ENCODE data around the gene FZR1. TPM values are rescaled to one million over a fixed set of nuclear protein-coding genes. Genes with fewer than 3 reads are reported as not detected.

FZR1 gene
- total RNA-seq, 4 donors from 2014 or later = 29.1 to 107 (median 35.3) TPM

DNA sequence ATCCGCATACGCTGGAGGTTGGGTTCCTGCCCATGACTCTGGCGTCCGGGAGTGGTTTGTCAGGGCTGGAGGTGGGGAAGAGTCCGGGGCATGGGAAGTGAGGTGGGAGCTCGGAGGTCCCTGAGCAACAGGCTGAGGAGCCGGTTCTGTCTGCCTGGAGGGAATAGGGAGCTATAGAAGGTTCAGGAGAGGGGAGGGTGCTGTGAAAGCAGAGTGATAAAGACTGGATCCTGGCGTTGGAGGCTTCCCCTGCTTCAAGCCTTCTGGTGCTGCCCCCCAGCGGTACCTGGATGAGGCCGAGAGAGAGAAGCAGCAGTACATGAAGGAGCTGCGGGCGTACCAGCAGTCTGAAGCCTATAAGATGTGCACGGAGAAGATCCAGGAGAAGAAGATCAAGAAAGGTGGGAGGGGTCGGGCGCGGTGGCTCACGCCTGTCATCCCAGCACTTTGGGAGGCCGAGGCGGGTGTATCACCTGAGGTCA, 69.2 kb downstream of the FZR1 start:
- DNase-seq = no peak
- Histone ChIP-seq H3K9me3 (no peaks in the 10 kb centered on the region), H3K36me3 (no peaks in the 10 kb centered on the region), H3K4me3 (no peak overlapping the region), H3K27me3 (no peaks in the 10 kb centered on the region), H3K27ac (no peak overlapping the region), H3K4me1 (peaks cover 14 to 64% (median 53%) of the 10 kb centered on the region in 4 donors)
- intact Hi-C loops (cut with DNase I; ENCODE audit: low total_unique reads) = no loop called here
- 86 to 92% methylated on average over 13 to 19 of the region's 19 CpGs for WGBS, 2 donors (ENCODE audit: low coverage in 1 of 2)
- in situ Hi-C loops (cut with MboI; ENCODE audit: low pct_ligation_motif_present in 1 of 4, low pct_unique_long_range_greater_than_20kb in 1 of 4, low sequenced_read_pairs in 3 of 4) = no loop called here
- no peak for TF ChIP-seq POLR2A (IDR thresholded peaks at IDR 0.05)
- no peak for TF ChIP-seq POLR2AphosphoS5 (IDR thresholded peaks at IDR 0.05)

GRCh38 chr19:3575949-3576673, 70.0 kb downstream of the FZR1 start:
- in situ Hi-C loops (cut with MboI; ENCODE audit: low pct_ligation_motif_present in 1 of 4, low pct_unique_long_range_greater_than_20kb in 1 of 4, low sequenced_read_pairs in 3 of 4) (no loop called here), intact Hi-C loops (cut with DNase I; ENCODE audit: low total_unique reads) (loop anchor here (1.0 kb wide), 1 partner anchor 34 kb away; no protein-coding TSS in a partner anchor)
- no peak for DNase-seq
- 65 to 70% methylated on average over 4 to 29 of the region's 29 CpGs for WGBS, 2 donors (ENCODE audit: low coverage in 1 of 2)
- Histone ChIP-seq H3K36me3 (no peaks in the 10 kb centered on the region), H3K27ac (peak overlapping the region; percentile 57 to 80 (median 70)), H3K4me1 (peaks cover 14 to 63% (median 52%) of the 10 kb centered on the region in 4 donors), H3K4me3 (peak overlapping the region in 3 of 4 donors; percentile 17 to 36 (median 30)), H3K27me3 (no peaks in the 10 kb centered on the region), H3K9me3 (no peaks in the 10 kb centered on the region)
- TF ChIP-seq EP300 (IDR thresholded peaks at IDR 0.05; ENCODE audit: low read depth) (no peak), POLR2AphosphoS5 (IDR thresholded peaks at IDR 0.05) (no peak), CTCF (IDR thresholded peaks at IDR 0.05) (no peak), POLR2A (IDR thresholded peaks at IDR 0.05) (no peak)

- Histone ChIP-seq H3K4me3 (peak overlapping the region in 3 of 4 donors; percentile 17 to 36 (median 30)), H3K27me3 (no peaks in the 10 kb centered on the region), H3K4me1 (peaks cover 13 to 56% (median 46%) of the 10 kb centered on the region in 4 donors), H3K36me3 (no peaks in the 10 kb centered on the region), H3K9me3 (no peaks in the 10 kb centered on the region), H3K27ac (peak overlapping the region; percentile 57 to 80 (median 70))
- 42% methylated on average over 60 of the region's 78 CpGs; no CpG with 5 or more reads in 1 of the 2 donors for WGBS, 2 donors (ENCODE audit: low coverage in 1 of 2)
- DNase-seq = peak; percentile 64
- no peak for TF ChIP-seq EP300 (IDR thresholded peaks at IDR 0.05; ENCODE audit: low read depth)
- TF ChIP-seq POLR2A (IDR thresholded peaks at IDR 0.05) = no peak
- no peak for TF ChIP-seq POLR2AphosphoS5 (IDR thresholded peaks at IDR 0.05)
- no peak for TF ChIP-seq CTCF (IDR thresholded peaks at IDR 0.05)
- in situ Hi-C loops (cut with MboI; ENCODE audit: low pct_ligation_motif_present in 1 of 4, low pct_unique_long_range_greater_than_20kb in 1 of 4, low sequenced_read_pairs in 3 of 4) = no loop called here
- intact Hi-C loops (cut with DNase I; ENCODE audit: low total_unique reads) = loop anchor here (1.0 kb wide), 1 partner anchor 33 kb away; no protein-coding TSS in a partner anchor
Observed at GRCh38 chr19:3576696-3577443, 70.8 kb downstream of the FZR1 start.

- Histone ChIP-seq H3K27ac (peak overlapping the region; percentile 57 to 80 (median 70)), H3K27me3 (no peaks in the 10 kb centered on the region), H3K4me1 (peaks cover 9 to 52% (median 41%) of the 10 kb centered on the region in 4 donors), H3K36me3 (no peaks in the 10 kb centered on the region), H3K9me3 (no peaks in the 10 kb centered on the region), H3K4me3 (peak overlapping the region in 1 of 4 donors; percentile 30)
- intact Hi-C loops (cut with DNase I; ENCODE audit: low total_unique reads) = no loop called here
- in situ Hi-C loops (cut with MboI; ENCODE audit: low pct_ligation_motif_present in 1 of 4, low pct_unique_long_range_greater_than_20kb in 1 of 4, low sequenced_read_pairs in 3 of 4) = no loop called here
- TF ChIP-seq EP300 (IDR thresholded peaks at IDR 0.05; ENCODE audit: low read depth) = no peak
- peak in 2 of 3 donors; percentile 40 to 52 for TF ChIP-seq POLR2AphosphoS5 (IDR thresholded peaks at IDR 0.05)
- TF ChIP-seq POLR2A (IDR thresholded peaks at IDR 0.05) = peak; percentile 28
- no peak for TF ChIP-seq CTCF (IDR thresholded peaks at IDR 0.05)
- WGBS, 2 donors (ENCODE audit: low coverage in 1 of 2) = 65% methylated on average over 53 of the region's 60 CpGs; no CpG with 5 or more reads in 1 of the 2 donors
- peak; percentile 73 for DNase-seq
Observed at GRCh38 chr19:3577723-3578344, 71.7 kb downstream of the FZR1 start.

Data from transverse colon (tissue), 4 donors.